HG02970 (cell line): ENCODE data around the gene IER5.

Experiments used
- ATAC-seq: cut with Tn5 transposase; IDR thresholded peaks from one replicate; pipeline ENCODE4 v1.9.1; 2021; ENCODE audit warnings: mild to moderate bottlenecking, moderate library complexity, moderate number of reproducible peaks; ENCODE audit not compliant: unreplicated experiment, low FRiP score

IER5 gene

GRCh38 chr1:181129771-181130606 is 41.5 kb downstream of the IER5 start:
- ATAC-seq, result no peak

- no peak for ATAC-seq
Observed at GRCh38 chr1:181131255-181131941, 42.9 kb downstream of the IER5 start.

GRCh38 chr1:181133441-181133951 is 45.0 kb downstream of the IER5 start:
- no peak for ATAC-seq

GRCh38 chr1:181133969-181134418 is 45.5 kb downstream of the IER5 start:
- ATAC-seq, result no peak

- peak; percentile 41 for ATAC-seq
Observed at GRCh38 chr1:181134543-181135436, 46.3 kb downstream of the IER5 start.

- ATAC-seq, result no peak
Observed at GRCh38 chr1:181135437-181135731, 46.9 kb downstream of the IER5 start.

GRCh38 chr1:181135815-181136737 is 47.6 kb downstream of the IER5 start:
- no peak for ATAC-seq

GRCh38 chr1:181136738-181137122 is 48.2 kb downstream of the IER5 start:
- no peak for ATAC-seq

- no peak for ATAC-seq
Observed at GRCh38 chr1:181137217-181137743, 48.8 kb downstream of the IER5 start.

- no peak for ATAC-seq
Observed at GRCh38 chr1:181139631-181140061, 51.1 kb downstream of the IER5 start.

- ATAC-seq, result no peak
Observed at GRCh38 chr1:181140398-181140797, 51.9 kb downstream of the IER5 start.

- ATAC-seq, result no peak
Observed at GRCh38 chr1:181140891-181141290, 52.4 kb downstream of the IER5 start.

GRCh38 chr1:181141431-181141910 is 53.0 kb downstream of the IER5 start:
- ATAC-seq, result no peak
